B cell (primary cell): ENCODE measurements around the gene MACROH2A1. TPM values are rescaled to one million over a fixed set of nuclear protein-coding genes. Genes with fewer than 3 reads are reported as not detected.

Experiments used
- ATAC-seq: fragments of 200-7000 bp; cut with Tn5 transposase; one replicate; pipeline ENCODE4 v1.10.0; 2021; ENCODE audit warnings: low read depth, mild to moderate bottlenecking, moderate number of reproducible peaks, moderate library complexity
- CTCF ChIA-PET: fragments of 350-600 bp; sonication (Branson Sonifier 250); formaldehyde crosslinking; loops from one replicate; lab custom pipeline; 2021; ENCODE audit warnings: antibody characterized with exemption, inconsistent platforms; lab: Charles Lee
- POLR2A ChIA-PET: fragments of 350-600 bp; sonication (Branson Sonifier 250); formaldehyde crosslinking; loops from one replicate; lab custom pipeline; 2021; ENCODE audit warnings: antibody characterized with exemption; lab: Charles Lee
- DNase-seq: peaks from one replicate; pipeline ENCODE4 v3.0.0; 2013
- H2AFZ ChIP-seq: 2 replicates; pipeline ENCODE4 v1.6.1; 2012; ENCODE audit warnings: mild to moderate bottlenecking, low read depth, low read length; ENCODE audit not compliant: insufficient read depth, poor library complexity, severe bottlenecking
- H3K27ac ChIP-seq, 2 donors: 1 replicate in 1 of 2; 2 replicates in 1 of 2; pipeline ENCODE4 v1.5.1; 2012 to 2013; ENCODE audit warnings: low read length in 2 of 2, mild to moderate bottlenecking in 2 of 2, moderate library complexity in 1 of 2
- H3K27me3 ChIP-seq, 4 experiments: fragments of 200-600 bp in 1 of 4; sonication (generic) in 1 of 4; replicated peaks in 1 of 4; 1 replicate in 2 of 4; 2 replicates in 2 of 4; pipeline versions ENCODE4 v1.6.1 to v1.7.0; 2013 to 2016; ENCODE audit warnings: low read length in 3 of 4, mild to moderate bottlenecking in 2 of 4, mixed read lengths in 1 of 4, moderate library complexity in 1 of 4; ENCODE audit not compliant: insufficient read depth in 4 of 4, control insufficient read depth in 3 of 4; ENCODE audit errors: control extremely low read depth in 1 of 4
- H3K36me3 ChIP-seq, 2 experiments: replicated peaks in 1 of 2; 1 replicate in 1 of 2; 2 replicates in 1 of 2; pipeline versions ENCODE4 v1.6.1 to v1.7.1; 2013; ENCODE audit warnings: low read length in 1 of 2; ENCODE audit not compliant: insufficient read depth in 2 of 2, control insufficient read depth in 1 of 2; ENCODE audit errors: control extremely low read depth in 1 of 2, extremely low read depth in 1 of 2
- H3K4me1 ChIP-seq, 2 donors: fragments of 200-600 bp in 1 of 2; sonication (generic) in 1 of 2; 1 replicate in 1 of 2; 2 replicates in 1 of 2; pipeline versions ENCODE4 v1.5.1 to v1.6.1; 2013 to 2017; ENCODE audit warnings: low read length in 2 of 2; ENCODE audit not compliant: control insufficient read depth in 2 of 2, insufficient read depth in 2 of 2
- H3K4me2 ChIP-seq: replicated peaks from 2 replicates; pipeline ENCODE3; 2012; ENCODE audit warnings: mild to moderate bottlenecking, low read depth, low read length; ENCODE audit not compliant: poor library complexity, severe bottlenecking
- H3K4me3 ChIP-seq, 5 experiments: fragments of 200-600 bp in 1 of 5; sonication (generic) in 1 of 5; 1 replicate in 3 of 5; 2 replicates in 2 of 5; pipeline versions ENCODE4 v1.5.1 to v1.7.0; 2011 to 2016; ENCODE audit warnings: low read length in 4 of 5, mild to moderate bottlenecking in 4 of 5, low read depth in 2 of 5, control low read depth in 1 of 5, moderate library complexity in 1 of 5; ENCODE audit not compliant: insufficient read depth in 1 of 5; ENCODE audit errors: control extremely low read depth in 1 of 5, extremely low read depth in 1 of 5
- H3K79me2 ChIP-seq: fragments of 200-600 bp; sonication (generic); one replicate; pipeline ENCODE4 v1.6.0; 2016; ENCODE audit warnings: low read length; ENCODE audit not compliant: control insufficient read depth, insufficient read depth
- H3K9ac ChIP-seq: fragments of 200-600 bp; sonication (generic); 2 replicates; pipeline ENCODE4 v1.6.1; 2017; ENCODE audit warnings: mild to moderate bottlenecking, low read length, moderate library complexity
- H3K9me3 ChIP-seq, 3 donors: one replicate each; pipeline versions ENCODE4 v1.6.1 to v1.7.1; 2013; ENCODE audit warnings: low read length in 2 of 3; ENCODE audit not compliant: control insufficient read depth in 2 of 3, insufficient read depth in 1 of 3; ENCODE audit errors: control extremely low read depth in 1 of 3
- H4K20me1 ChIP-seq: 2 replicates; pipeline ENCODE4 v1.6.0; 2012; ENCODE audit warnings: mild to moderate bottlenecking, low read length; ENCODE audit not compliant: insufficient read depth, control insufficient read depth, poor library complexity, severe bottlenecking
- H3K27ac Mint-ChIP-seq: one replicate; pipeline ENCODE4 v1.8.0; 2021; ENCODE audit warnings: mixed read lengths
- H3K27me3 Mint-ChIP-seq: one replicate; pipeline ENCODE4 v1.8.0; 2021; ENCODE audit warnings: mixed read lengths
- H3K4me1 Mint-ChIP-seq: one replicate; pipeline ENCODE4 v1.8.0; 2021; ENCODE audit warnings: mixed read lengths
- H3K4me3 Mint-ChIP-seq: one replicate; pipeline ENCODE4 v1.8.0; 2021; ENCODE audit warnings: mixed read lengths
- H3K9me3 Mint-ChIP-seq: one replicate; pipeline ENCODE4 v1.8.0; 2022; ENCODE audit warnings: mixed read lengths; ENCODE audit not compliant: insufficient read depth
- CTCF ChIP-seq: fragments of 200-600 bp; IDR thresholded peaks from one replicate; pipeline ENCODE4 v1.8.0; 2022; ENCODE audit warnings: antibody characterized with exemption, mild to moderate bottlenecking
- EZH2 ChIP-seq: IDR thresholded peaks from 2 replicates; pipeline ENCODE4 v1.6.1; 2012; ENCODE audit warnings: borderline replicate concordance, low read depth, mild to moderate bottlenecking, moderate library complexity, low read length; ENCODE audit not compliant: insufficient read depth, poor library complexity, severe bottlenecking
- WGBS: methylation state at CpG from one replicate; pipeline ENCODE4 v1.1.5; 2013; ENCODE audit warnings: missing lambda C conversion rate; ENCODE audit not compliant: insufficient coverage; 5-methylcytosine and 5-hydroxymethylcytosine counted together
- intact Hi-C: fragments of 100-400 bp; cut with micrococcal nuclease; formaldehyde crosslinking; loops from one replicate; pipeline ENCODE4 v1.10.0; 2022
- polyA plus RNA-seq: library from polyadenylated mRNA; depleted of rRNA; stranded (reverse); fragments of >200 nt; gene quantifications from 2 replicates; pipeline ENCODE4 v1.2.3, GENCODE V29; 2012
- total RNA-seq, 2 donors: library from RNA; stranded (reverse); fragments of 120-200 nt in 1 of 2; gene quantifications; 1 replicate in 1 of 2; 2 replicates in 1 of 2; pipeline versions ENCODE4 v1.2.3 to v1.2.4, GENCODE V29; 2013 to 2022

The MACROH2A1 gene
- total and polyA plus RNA-seq, 2 donors (not counting 1 experiment from before 2014, with no cell fraction given) = 80.1 to 99.7 TPM

DNA sequence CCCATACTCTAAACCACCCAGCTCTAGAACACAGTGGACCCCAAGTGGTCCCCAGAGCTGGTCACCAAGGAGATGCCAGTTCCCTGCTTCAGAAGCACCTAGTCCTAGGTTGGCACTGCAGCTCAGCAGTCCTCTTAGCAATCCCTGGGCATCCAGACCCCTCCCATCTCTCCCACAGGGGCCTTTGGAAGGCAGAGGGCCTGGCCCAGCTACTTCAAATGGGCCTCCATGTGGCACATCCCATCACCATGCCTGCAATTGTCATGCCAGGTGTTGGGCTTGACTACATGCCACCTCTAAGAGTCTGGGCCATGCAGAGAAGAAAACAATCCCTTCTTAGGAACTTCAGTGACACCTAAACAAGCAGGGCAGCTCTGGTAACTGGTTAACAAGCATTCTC, 14.1 kb downstream of the MACROH2A1 start:
- Histone ChIP-seq H3K4me2 (no peak overlapping the region), H3K9me3 (no peaks in the 10 kb centered on the region), H4K20me1 (peaks cover 57% of the 10 kb centered on the region), H3K4me1 (peaks cover 11 to 15% of the 10 kb centered on the region in 2 donors), H3K36me3 (peaks cover 1 to 70% of the 10 kb centered on the region in 2 experiments), H3K27me3 (no peaks in the 10 kb centered on the region), H3K4me3 (no peak overlapping the region), H3K79me2 (peaks cover 76% of the 10 kb centered on the region), H3K27ac (no peak overlapping the region), H3K9ac (no peak overlapping the region), H2AFZ (no peak overlapping the region)
- H3K9me3 Mint-ChIP-seq = no peaks in the 10 kb centered on the region
- no peaks in the 10 kb centered on the region for H3K27me3 Mint-ChIP-seq
- H3K4me1 Mint-ChIP-seq = peaks cover 24% of the 10 kb centered on the region
- DNase-seq = no peak
- POLR2A ChIA-PET = no interaction called here
- TF ChIP-seq EZH2 (no peak), CTCF (no peak)
- H3K27ac Mint-ChIP-seq = no peak overlapping the region
- intact Hi-C loops = no loop called here
- no peak overlapping the region for H3K4me3 Mint-ChIP-seq
- no peak for ATAC-seq
- CTCF ChIA-PET = interaction anchor here (1.0 kb wide), 1 partner anchor 8 kb away, joined by 3 read pairs; no protein-coding TSS in a partner anchor

DNA sequence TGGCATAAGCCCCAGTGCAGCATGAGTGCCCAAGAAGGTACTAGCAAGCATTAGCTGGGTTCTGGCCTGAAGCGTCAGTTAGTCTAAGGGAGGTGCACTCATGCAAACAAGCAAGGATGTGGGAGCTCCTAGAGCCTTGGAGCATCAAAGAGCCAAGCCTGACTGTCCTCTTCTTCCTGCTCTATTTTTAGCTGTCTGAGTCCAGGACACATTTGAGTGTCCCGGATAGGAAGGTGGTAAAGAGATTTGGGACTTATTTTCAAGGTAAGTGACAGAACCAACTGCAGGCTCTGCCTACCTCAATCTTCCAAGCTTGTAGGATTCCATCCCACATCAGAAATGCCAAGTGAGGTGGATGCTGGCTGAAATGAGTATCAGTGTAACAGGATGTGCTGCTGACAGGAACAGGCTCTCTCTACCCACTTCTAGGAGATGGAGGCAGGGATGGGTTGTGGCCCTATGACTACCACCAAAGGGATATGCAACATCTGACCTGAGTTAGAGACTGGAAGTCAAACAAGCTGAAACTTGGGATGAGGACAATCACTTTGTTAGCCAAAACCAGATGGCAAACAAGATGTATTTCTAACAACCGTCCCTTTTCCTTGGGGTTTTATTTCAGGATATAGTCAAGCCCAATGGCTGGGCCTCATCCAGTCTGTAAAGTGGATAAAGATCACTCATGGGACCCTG, 15.1 kb downstream of the MACROH2A1 start:
- H3K27me3 ChIP-seq = no peaks in the 10 kb centered on the region
- H2AFZ ChIP-seq = no peak overlapping the region
- no peak overlapping the region for H3K4me3 ChIP-seq
- Mint-ChIP-seq H3K27me3 (no peaks in the 10 kb centered on the region), H3K27ac (no peak overlapping the region), H3K4me1 (peaks cover 19% of the 10 kb centered on the region), H3K9me3 (no peaks in the 10 kb centered on the region), H3K4me3 (no peak overlapping the region)
- peaks cover 4 to 76% of the 10 kb centered on the region in 2 experiments for H3K36me3 ChIP-seq
- no peak overlapping the region for H3K4me2 ChIP-seq
- TF ChIP-seq EZH2 (no peak), CTCF (no peak)
- no peaks in the 10 kb centered on the region for H3K9me3 ChIP-seq
- ATAC-seq (no peak), DNase-seq (no peak)
- no peak overlapping the region for H3K9ac ChIP-seq
- peaks cover 48% of the 10 kb centered on the region for H4K20me1 ChIP-seq
- no peak overlapping the region for H3K27ac ChIP-seq
- 93% methylated on average over 2 of the region's 3 CpGs for WGBS
- ChIA-PET CTCF (interaction anchor here (1.2 kb wide), 1 partner anchor 42 kb away, joined by 3 read pairs; no protein-coding TSS in a partner anchor), POLR2A (no interaction called here)
- H3K79me2 ChIP-seq = peaks cover 74% of the 10 kb centered on the region
- peaks cover 11 to 15% of the 10 kb centered on the region in 2 donors for H3K4me1 ChIP-seq
- intact Hi-C loops = no loop called here
